Activated CD4-positive, alpha-beta T cell treated with anti-CD3 and anti-CD28 coated beads, Interleukin-2, amount 50 U/mL, for 24 hours (primary cell): ENCODE results near the gene PDE2A.

Experiments used
- DNase-seq, 2 donors: peaks; one replicate each; pipeline ENCODE4 v3.0.0-alpha.2; 2020; ENCODE audit warnings: low read depth in 1 of 2, low spot score in 1 of 2

PDE2A gene

DNA sequence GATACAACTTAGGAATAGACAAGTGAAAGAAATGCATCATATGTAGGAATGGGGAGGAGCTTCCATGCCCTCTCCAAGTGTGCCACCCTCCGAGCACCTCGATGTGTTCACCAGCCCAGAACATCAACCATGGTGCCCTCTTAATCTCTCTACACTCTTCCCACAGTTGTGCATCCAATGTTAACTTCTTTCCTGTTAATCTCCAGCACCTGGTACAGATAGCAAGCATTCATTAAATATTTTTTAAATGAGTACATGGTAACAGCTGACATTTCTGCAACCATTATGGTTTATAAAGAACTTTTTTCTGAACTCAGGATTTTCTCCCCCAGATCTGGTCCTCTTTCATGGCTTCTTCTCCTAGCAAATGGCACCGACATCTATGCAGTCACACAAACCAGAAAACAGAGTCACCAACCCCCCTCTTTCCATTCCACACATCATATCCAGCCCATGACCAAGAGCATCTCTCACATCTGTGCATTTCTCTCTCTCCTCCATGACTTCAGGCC, 121.8 kb downstream of the PDE2A start:
- DNase-seq, result no peak

DNA sequence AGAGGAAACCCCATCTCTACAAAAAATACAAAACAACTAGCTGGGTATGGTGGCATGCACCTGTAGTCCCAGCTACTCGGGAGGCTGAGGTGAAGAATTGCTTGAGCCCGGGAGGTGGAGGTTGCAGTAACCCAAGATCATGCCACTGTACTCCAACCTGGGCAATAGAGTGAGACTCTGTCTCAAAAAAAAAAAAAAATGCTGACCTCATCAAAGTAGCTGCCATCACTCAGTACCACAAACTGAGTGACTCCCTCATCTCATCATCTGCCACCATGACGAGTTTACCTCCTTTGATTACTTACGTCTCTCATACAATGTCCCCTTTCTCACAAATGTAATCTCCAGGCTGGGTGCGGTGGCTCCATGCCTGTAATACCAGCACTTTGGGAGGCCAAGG, 122.7 kb downstream of the PDE2A start:
- DNase-seq, result no peak

- no peak for DNase-seq
These were observed 125.8 kb downstream of the PDE2A start for GRCh38 chr11:72548463-72548862.

GRCh38 chr11:72546866-72547265, 127.4 kb downstream of the PDE2A start:
- DNase-seq, result no peak

DNA sequence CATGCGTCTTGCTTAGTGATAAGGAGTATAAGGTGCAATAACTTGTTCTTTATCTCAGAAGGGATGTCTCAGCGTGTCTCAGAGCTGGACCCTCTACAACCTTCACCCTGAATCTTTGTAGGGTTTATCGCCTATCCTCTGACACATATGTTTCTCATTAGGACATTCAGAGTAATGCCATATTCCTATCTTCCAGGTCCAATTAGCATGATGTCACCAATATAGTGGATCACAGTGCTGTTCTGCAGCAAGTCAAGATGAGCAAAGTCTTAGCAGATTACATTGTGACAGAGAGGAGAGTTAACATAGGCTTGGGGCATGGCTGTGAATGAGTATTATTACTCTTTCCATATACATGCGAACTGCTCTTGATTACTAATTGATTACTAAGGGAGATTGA, 129.6 kb downstream of the PDE2A start:
- no peak for DNase-seq

GRCh38 chr11:72543849-72544542, 130.2 kb downstream of the PDE2A start:
- no peak for DNase-seq

GRCh38 chr11:72541257-72541974, 132.8 kb downstream of the PDE2A start:
- DNase-seq, result no peak

GRCh38 chr11:72537051-72537450, 137.2 kb downstream of the PDE2A start:
- no peak for DNase-seq

DNA sequence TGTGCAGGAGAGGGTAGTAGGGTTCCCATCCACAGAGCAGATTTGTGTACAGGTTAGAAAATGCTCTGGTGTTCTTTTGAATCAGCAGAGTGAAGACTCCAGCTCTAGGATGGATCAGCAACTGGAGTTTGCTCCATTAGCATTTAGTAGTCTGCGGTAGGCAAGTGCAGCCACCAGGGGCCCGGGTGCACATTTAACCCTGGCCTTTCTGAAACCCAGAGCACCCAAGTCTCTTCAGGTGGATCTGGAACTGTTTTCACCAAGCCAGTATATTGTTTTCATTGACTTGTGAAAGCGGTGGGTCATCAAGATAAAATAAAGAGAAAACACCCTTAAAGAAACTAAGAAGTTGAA, 139.1 kb downstream of the PDE2A start:
- DNase-seq, result no peak

DNA sequence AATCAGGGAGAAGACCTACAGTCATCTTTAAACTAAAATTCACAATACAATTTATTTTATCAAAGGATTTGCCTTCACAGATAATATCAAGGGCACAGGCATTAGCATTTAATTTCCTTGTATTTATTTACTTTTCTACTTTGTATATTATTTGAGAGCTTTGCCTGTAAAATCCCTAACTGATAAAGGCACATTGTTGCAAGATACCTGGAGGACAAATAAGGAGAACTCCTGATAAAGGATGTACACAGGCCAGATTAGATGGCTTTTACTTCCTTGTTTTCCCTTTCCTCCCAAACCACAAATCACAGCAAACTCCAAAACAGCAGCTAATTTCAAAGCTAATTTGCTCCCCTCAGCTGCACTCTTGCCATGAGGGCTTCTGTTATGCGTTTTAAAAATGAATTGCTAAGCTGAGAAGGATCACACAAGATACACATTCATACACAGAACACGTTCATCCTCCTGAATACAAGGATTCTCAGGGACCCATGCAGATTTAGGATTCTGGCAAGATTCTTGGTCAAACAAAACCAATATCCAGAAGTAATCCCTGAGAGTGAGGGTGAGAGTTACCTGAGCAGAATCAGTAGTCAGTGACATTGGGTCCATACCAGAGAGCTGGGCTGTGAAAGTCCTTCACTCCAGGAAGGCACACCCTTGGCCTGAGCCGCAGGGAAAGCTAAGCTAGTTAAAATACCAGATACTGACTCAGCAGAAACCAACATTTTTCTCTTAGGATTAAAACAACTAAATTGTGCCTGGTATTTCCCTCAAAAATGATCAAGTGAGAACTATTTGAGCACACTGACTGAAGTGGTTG, 139.6 kb downstream of the PDE2A start:
- no peak for DNase-seq

DNA sequence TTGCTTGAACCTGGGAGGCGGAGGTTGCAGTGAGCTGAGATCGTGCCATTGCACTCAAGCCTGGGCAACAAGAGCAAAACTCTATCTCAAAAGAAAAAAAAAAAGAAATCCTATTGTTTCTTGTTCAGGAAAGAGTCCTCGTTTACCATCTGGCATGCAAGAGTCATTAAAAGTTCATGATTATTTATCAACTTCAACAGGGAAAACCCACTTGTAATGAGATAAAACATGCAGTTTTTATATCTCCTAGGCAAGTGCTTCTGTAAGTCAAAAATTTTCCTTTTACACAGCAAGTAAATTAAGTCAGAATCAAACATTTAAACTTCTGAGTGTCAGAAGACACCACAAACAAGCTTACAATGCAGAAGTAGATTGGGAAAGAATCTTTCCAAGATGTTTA, 145.2 kb downstream of the PDE2A start:
- DNase-seq, result no peak

DNA sequence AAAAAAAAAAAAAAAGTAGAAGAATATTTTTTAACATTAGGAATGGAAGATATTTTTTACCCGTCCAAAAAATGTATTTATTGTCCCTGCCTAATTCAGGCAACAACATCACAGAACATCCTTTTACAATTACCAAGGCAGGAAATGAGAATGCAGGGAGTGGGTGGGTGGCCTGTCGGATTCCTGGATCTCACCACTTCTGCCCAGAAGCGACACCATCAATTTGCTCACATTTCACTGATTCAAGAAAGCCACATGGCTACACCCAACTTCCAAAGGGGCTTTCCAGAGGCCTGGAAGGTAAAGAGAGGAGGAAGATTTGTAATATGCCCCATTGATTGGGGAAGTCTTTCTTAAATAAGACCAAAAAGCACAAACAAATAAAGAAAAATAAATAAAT, 146.1 kb downstream of the PDE2A start:
- DNase-seq, result no peak
